Heart left ventricle (tissue), 16 donors: ENCODE data around the gene DNAJB11. TPM values are rescaled to one million over a fixed set of nuclear protein-coding genes. Genes with fewer than 3 reads are reported as not detected.

Source experiments
- ATAC-seq, 4 donors: fragments of 200-7000 bp; cut with Tn5 transposase; one replicate each; pipeline ENCODE4 v1.9.1; 2020 to 2022; ENCODE audit warnings: moderate library complexity in 4 of 4, mild to moderate bottlenecking in 3 of 4, moderate number of reproducible peaks in 1 of 4
- DNase-seq, 5 donors: peaks; one replicate each; pipeline ENCODE4 v3.0.0-alpha.2; 2020
- H3K27ac ChIP-seq, 12 donors: fragments of 200-600 bp; sonication (generic) in 4 of 12; one replicate each; pipeline versions ENCODE4 v1.5.0 to v1.8.0; 2016 to 2022; ENCODE audit warnings: mild to moderate bottlenecking in 2 of 12
- H3K27me3 ChIP-seq, 9 donors: fragments of 200-600 bp; sonication (generic) in 2 of 9; one replicate each; pipeline versions ENCODE4 v1.5.1 to v1.8.0; 2016 to 2022; ENCODE audit warnings: mild to moderate bottlenecking in 3 of 9
- H3K36me3 ChIP-seq, 9 donors: fragments of 200-600 bp; sonication (generic) in 2 of 9; one replicate each; pipeline versions ENCODE4 v1.5.0 to v1.8.0; 2018 to 2022; ENCODE audit warnings: mild to moderate bottlenecking in 2 of 9
- H3K4me1 ChIP-seq, 12 donors: fragments of 200-600 bp; sonication (generic) in 4 of 12; one replicate each; pipeline versions ENCODE4 v1.5.0 to v1.8.0; 2016 to 2022; ENCODE audit warnings: mild to moderate bottlenecking in 3 of 12
- H3K4me3 ChIP-seq, 12 donors: fragments of 200-600 bp; sonication (generic) in 4 of 12; one replicate each; pipeline versions ENCODE4 v1.5.0 to v1.8.0; 2017 to 2022; ENCODE audit warnings: mild to moderate bottlenecking in 9 of 12, moderate library complexity in 4 of 12
- H3K9me3 ChIP-seq, 12 donors: fragments of 200-600 bp; sonication (generic) in 4 of 12; one replicate each; pipeline versions ENCODE4 v1.5.0 to v1.8.0; 2016 to 2022; ENCODE audit warnings: mild to moderate bottlenecking in 1 of 12
- CTCF ChIP-seq, 12 donors: fragments of 200-600 bp; sonication (generic) in 4 of 12; IDR thresholded peaks; one replicate each; pipeline versions ENCODE4 v1.5.0 to v1.8.0; 2018 to 2022; ENCODE audit warnings: antibody characterized with exemption in 12 of 12, mild to moderate bottlenecking in 5 of 12
- POLR2A ChIP-seq, 2 donors: fragments of 450-650 bp; IDR thresholded peaks; one replicate each; pipeline ENCODE4 v1.6.1; 2017; ENCODE audit warnings: antibody characterized with exemption in 2 of 2, mild to moderate bottlenecking in 2 of 2, moderate library complexity in 2 of 2
- WGBS, 4 donors: extraction: QIAGEN DNeasy Blood & Tissue Kit in 2 of 4; methylation state at CpG; one replicate each; pipeline versions ENCODE4 v1.1.5 to v1.1.7; 2013 to 2018; 5-methylcytosine and 5-hydroxymethylcytosine counted together
- intact Hi-C, 10 donors: fragments of 100-400 bp; cut with DNase I; formaldehyde crosslinking; loops; one replicate each; pipeline versions ENCODE4 v1.11.1 to v1.14.2; 2022
- polyA plus RNA-seq, 2 donors: library from polyadenylated mRNA; stranded (reverse); fragments of 200-250 nt; gene quantifications; one replicate each; pipeline ENCODE4 v1.2.3, GENCODE V29; 2013
- total RNA-seq, 9 donors: library from RNA; depleted of rRNA in 2 of 9; stranded (reverse); fragments of >200 nt in 2 of 9; fragmentation: NEBNext Ultra II Directional in 3 of 9; extraction: Animal tissue kit (Norgen Biotek cat#: 25700) in 3 of 9; gene quantifications; one replicate each; pipeline versions ENCODE4 v1.1.0 to v1.2.4, GENCODE V29; 2016 to 2023
- donor health status: ischemic (EF 13 %, LVEDD 7.1; RV severe dilation, severe dysfunction).
- donor health status: healthy with polysubstance abuse.
- donor health status: DM: no; HTN: yes; CAD: no.
- donor health status: DM: no; HTN: no; CAD: no.
- donor health status: ischemic (EF 25% LVEDD 6.9; RV normal size, moderate dysfunction).
- donor health status: ischemic (EF 25% LVEDD 5.7; RV mildly dilated, moderate dysfunction).
- donor health status: healthy.
- donor health status: DM: yes; HTN: yes; CAD: no.
- donor health status: ischemic (EF 35%, LVEDD 5.7; RV mildly dilated, moderate dysfunction).
- donor health status: nonischemic (EF 11% LVEDD 7.7; RV severe dilation, severe dysfunction).
- donor health status: DM: yes; HTN: yes; CAD: no.
- donor health status: PGD.
- donor health status: ischemic (EF 29% LVEDD 5.4; RV normal size, mild dysfunction).
- donor health status: nonischemic (EF 23%, LVEDD 6.1; RV moderate dilation, normal function).

Gene DNAJB11
- total and polyA plus RNA-seq, 11 donors: 17.3 to 151 (median 27.2) TPM

DNA sequence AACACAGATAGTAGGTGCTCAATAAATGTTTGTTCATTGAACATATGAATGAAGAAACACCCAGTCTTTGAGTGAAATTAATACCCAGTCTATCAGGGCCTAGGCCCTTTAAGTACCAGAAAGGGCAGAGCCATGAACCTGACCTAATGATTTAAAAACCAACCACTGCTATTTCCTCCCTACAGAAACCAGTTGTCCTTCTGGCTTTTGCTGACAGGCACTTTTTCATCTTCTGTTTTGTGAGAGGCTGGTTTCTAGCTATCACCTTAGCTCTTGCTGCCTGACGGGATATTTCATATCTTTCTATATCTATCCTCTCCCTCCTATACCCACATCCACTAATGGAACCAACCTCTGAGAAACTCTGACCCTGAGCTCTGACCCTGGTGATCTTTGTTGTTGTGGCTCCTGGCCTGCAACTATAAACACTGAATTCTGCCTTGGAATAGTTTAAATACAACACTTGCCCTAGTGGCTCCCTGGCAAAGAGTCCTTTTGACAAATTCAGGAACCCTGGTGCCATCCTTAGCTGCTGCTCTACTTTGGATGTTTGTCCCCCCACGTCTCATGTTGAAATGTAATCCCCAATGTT lies 38.2 kb downstream of the DNAJB11 start:
- no peak for TF ChIP-seq POLR2A (IDR thresholded peaks at IDR 0.05)
- TF ChIP-seq CTCF (IDR thresholded peaks at IDR 0.05): no peak
- no peak for DNase-seq
- no peak overlapping the region for H3K27ac ChIP-seq
- H3K27me3 ChIP-seq: peaks cover 0 to 12% (median 0%) of the 10 kb centered on the region in 9 donors
- H3K9me3 ChIP-seq: no peaks in the 10 kb centered on the region
- intact Hi-C loops: no loop called here
- H3K4me1 ChIP-seq: no peaks in the 10 kb centered on the region
- H3K4me3 ChIP-seq: no peak overlapping the region
- H3K36me3 ChIP-seq: no peaks in the 10 kb centered on the region
- no peak for ATAC-seq
- WGBS, 4 donors: 80 to 87% (median 85%) methylated on average over 2 of the region's 2 CpGs

GRCh38 chr3:186609247-186609868 lies 38.8 kb downstream of the DNAJB11 start:
- intact Hi-C loops: no loop called here

GRCh38 chr3:186612065-186612464 lies 41.5 kb downstream of the DNAJB11 start:
- no peak for DNase-seq
- no peak for TF ChIP-seq POLR2A (IDR thresholded peaks at IDR 0.05)
- no peaks in the 10 kb centered on the region for H3K9me3 ChIP-seq
- no peaks in the 10 kb centered on the region for H3K36me3 ChIP-seq
- H3K4me1 ChIP-seq: peaks cover 0 to 14% (median 3%) of the 10 kb centered on the region in 12 donors
- no peak overlapping the region for H3K4me3 ChIP-seq
- H3K27me3 ChIP-seq: peaks cover 0 to 28% (median 0%) of the 10 kb centered on the region in 9 donors
- WGBS, 4 donors: 68 to 79% (median 75%) methylated on average over 5 of the region's 5 CpGs
- H3K27ac ChIP-seq: no peak overlapping the region
- intact Hi-C loops: loop anchor here in 9 of 10 donors (5.0 to 10.0 kb wide), 5 partner anchors 140 to 1103 kb away; no protein-coding TSS in a partner anchor
- ATAC-seq: no peak

More at GRCh38 chr3:186609247-186609868, 38.8 kb downstream of the DNAJB11 start:
- 84 to 92% (median 90%) methylated on average over 8 of the region's 8 CpGs for WGBS, 4 donors
- no peak overlapping the region for H3K4me3 ChIP-seq
- peak in 2 of 4 donors; percentile 34 to 61 for ATAC-seq
- H3K4me1 ChIP-seq: peaks cover 0 to under 1% (median 0%) of the 10 kb centered on the region in 12 donors
- peaks cover 0 to 18% (median 0%) of the 10 kb centered on the region in 9 donors for H3K27me3 ChIP-seq
- H3K9me3 ChIP-seq: no peaks in the 10 kb centered on the region
- no peak overlapping the region for H3K27ac ChIP-seq
- H3K36me3 ChIP-seq: no peaks in the 10 kb centered on the region
- TF ChIP-seq CTCF (IDR thresholded peaks at IDR 0.05) (peak in 6 of 12 donors; percentile 6 to 34 (median 18)), POLR2A (IDR thresholded peaks at IDR 0.05) (no peak)
- DNase-seq: no peak

GRCh38 chr3:186612721-186613636 lies 42.5 kb downstream of the DNAJB11 start, which contains the start of gene AHSG:
AHSG (plus strand) TSS chr3:186613060; CDS start chr3:186613142, 82 bp downstream.
- no peak within 1 kb of the TSS for H3K27ac ChIP-seq
- no peaks in the 10 kb centered on the region for H3K36me3 ChIP-seq
- TF ChIP-seq CTCF (IDR thresholded peaks at IDR 0.05): no peak
- TF ChIP-seq POLR2A (IDR thresholded peaks at IDR 0.05): no peak
- H3K27me3 ChIP-seq: peaks cover 0 to 36% (median 0%) of the 10 kb centered on the region in 9 donors
- peaks cover 0 to 19% (median 4%) of the 10 kb centered on the region in 12 donors for H3K4me1 ChIP-seq
- no peak within 1 kb of the TSS for H3K4me3 ChIP-seq
- WGBS, 4 donors: 81 to 92% (median 86%) methylated on average over 7 of the region's 7 CpGs
- no peaks in the 10 kb centered on the region for H3K9me3 ChIP-seq
- DNase-seq (no peak), ATAC-seq (no peak)
- intact Hi-C loops: loop anchor here in 9 of 10 donors (5.0 to 10.0 kb wide), 5 partner anchors 139 to 1102 kb away; no protein-coding TSS in a partner anchor
